Mononuclear cell (primary cell): ENCODE measurements around the gene SLC6A8. TPM values are rescaled to one million over a fixed set of nuclear protein-coding genes. Genes with fewer than 3 reads are reported as not detected.
"Not testable (repeated sequence)": the region's sequence is repeated elsewhere in the genome, so short reads cannot be mapped to it uniquely, and the experiment has no call there.

Experiments used
- H3K27me3 ChIP-seq: 2 replicates; pipeline ENCODE4 v1.6.0; 2011; ENCODE audit warnings: low read length, control low read depth; ENCODE audit not compliant: insufficient read depth
- H3K4me1 ChIP-seq: 2 replicates; pipeline ENCODE4 v1.5.1; 2011; ENCODE audit warnings: mild to moderate bottlenecking, low read length, control low read depth; ENCODE audit not compliant: insufficient read depth
- H3K4me3 ChIP-seq: 2 replicates; pipeline ENCODE4 v1.5.1; 2011; ENCODE audit warnings: mild to moderate bottlenecking, low read length, moderate library complexity
- H3K9me3 ChIP-seq: 2 replicates; pipeline ENCODE4 v1.5.1; 2011; ENCODE audit warnings: low read depth, mild to moderate bottlenecking, control low read depth, low read length
- total RNA-seq: library from RNA; depleted of rRNA; stranded (reverse); fragments of >200 nt; gene quantifications from one replicate; pipeline ENCODE4 v1.2.3, GENCODE V29; 2012

The SLC6A8 gene
- total RNA-seq, 1 donor = 0.94 TPM

DNA sequence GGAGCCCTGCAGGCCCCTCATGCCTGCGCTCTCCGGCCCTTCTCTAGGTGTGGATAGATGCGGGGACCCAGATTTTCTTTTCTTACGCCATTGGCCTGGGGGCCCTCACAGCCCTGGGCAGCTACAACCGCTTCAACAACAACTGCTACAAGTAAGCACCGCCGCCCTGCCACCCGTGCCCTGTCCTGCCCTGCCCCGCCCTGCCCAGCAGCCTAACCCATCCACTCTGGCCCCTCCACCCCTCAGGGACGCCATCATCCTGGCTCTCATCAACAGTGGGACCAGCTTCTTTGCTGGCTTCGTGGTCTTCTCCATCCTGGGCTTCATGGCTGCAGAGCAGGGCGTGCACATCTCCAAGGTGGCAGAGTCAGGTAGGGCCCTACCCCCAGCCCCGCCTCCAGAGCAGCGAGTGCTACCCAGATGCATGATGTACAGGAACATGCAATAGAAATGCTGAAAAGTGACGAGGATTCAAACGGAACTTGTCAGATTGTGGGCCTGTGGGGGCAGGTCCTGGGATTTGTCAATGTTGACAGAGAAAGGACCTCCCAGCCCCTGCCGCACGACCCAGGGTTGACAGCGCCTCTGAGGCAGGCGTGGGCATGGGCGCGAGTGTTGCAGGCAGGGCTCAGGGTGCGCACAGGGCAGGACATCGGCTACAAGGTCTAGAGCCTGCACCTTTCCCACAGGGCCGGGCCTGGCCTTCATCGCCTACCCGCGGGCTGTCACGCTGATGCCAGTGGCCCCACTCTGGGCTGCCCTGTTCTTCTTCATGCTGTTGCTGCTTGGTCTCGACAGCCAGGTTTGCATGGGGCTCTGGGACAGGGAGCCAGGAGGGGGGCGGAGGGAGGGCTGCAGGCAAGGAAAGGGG lies 5.7 kb downstream of the SLC6A8 start:
- H3K9me3 ChIP-seq = no peaks in the 10 kb centered on the region
- no peaks in the 10 kb centered on the region for H3K27me3 ChIP-seq
- no peaks in the 10 kb centered on the region for H3K4me1 ChIP-seq
- H3K4me3 ChIP-seq = no peak overlapping the region

DNA sequence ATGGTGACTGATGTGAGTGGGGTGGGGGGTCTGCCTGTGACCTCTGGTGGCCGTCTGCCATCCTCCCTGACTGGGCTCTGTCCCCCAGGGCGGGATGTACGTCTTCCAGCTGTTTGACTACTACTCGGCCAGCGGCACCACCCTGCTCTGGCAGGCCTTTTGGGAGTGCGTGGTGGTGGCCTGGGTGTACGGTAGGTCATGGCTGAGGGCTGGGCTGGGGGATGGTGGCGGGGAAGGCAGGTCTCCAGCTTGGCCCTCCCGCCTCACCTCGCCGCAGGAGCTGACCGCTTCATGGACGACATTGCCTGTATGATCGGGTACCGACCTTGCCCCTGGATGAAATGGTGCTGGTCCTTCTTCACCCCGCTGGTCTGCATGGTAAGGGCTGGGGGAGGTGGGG lies 6.5 kb downstream of the SLC6A8 start:
- H3K4me3 ChIP-seq, H3K9me3 ChIP-seq, H3K4me1 ChIP-seq, H3K27me3 ChIP-seq: not testable (repeated sequence)

DNA sequence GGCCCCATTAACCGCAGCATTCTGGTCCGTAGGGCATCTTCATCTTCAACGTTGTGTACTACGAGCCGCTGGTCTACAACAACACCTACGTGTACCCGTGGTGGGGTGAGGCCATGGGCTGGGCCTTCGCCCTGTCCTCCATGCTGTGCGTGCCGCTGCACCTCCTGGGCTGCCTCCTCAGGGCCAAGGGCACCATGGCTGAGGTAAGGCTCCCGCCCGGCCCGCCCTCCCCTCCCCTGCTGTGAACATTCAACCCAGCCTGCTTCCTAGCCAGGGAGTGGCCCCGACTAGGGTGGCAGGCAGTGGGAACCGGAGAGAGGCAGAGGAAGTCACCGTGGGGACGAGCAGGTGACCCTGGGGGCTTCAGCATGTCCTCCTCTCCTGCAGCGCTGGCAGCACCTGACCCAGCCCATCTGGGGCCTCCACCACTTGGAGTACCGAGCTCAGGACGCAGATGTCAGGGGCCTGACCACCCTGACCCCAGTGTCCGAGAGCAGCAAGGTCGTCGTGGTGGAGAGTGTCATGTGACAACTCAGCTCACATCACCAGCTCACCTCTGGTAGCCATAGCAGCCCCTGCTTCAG lies 7.1 kb downstream of the SLC6A8 start:
- Histone ChIP-seq H3K27me3 (no peaks in the 10 kb centered on the region), H3K4me3 (no peak overlapping the region), H3K4me1 (no peaks in the 10 kb centered on the region), H3K9me3 (no peaks in the 10 kb centered on the region)

DNA sequence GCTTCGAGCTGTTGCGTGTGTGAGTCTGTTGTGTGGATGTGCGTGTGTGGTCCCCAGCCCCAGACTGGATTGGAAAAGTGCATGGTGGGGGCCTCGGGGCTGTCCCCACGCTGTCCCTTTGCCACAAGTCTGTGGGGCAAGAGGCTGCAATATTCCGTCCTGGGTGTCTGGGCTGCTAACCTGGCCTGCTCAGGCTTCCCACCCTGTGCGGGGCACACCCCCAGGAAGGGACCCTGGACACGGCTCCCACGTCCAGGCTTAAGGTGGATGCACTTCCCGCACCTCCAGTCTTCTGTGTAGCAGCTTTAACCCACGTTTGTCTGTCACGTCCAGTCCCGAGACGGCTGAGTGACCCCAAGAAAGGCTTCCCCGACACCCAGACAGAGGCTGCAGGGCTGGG lies 8.4 kb downstream of the SLC6A8 start:
- Histone ChIP-seq H3K4me3 (no peak overlapping the region), H3K27me3 (no peaks in the 10 kb centered on the region), H3K9me3 (no peaks in the 10 kb centered on the region), H3K4me1 (no peaks in the 10 kb centered on the region)

DNA sequence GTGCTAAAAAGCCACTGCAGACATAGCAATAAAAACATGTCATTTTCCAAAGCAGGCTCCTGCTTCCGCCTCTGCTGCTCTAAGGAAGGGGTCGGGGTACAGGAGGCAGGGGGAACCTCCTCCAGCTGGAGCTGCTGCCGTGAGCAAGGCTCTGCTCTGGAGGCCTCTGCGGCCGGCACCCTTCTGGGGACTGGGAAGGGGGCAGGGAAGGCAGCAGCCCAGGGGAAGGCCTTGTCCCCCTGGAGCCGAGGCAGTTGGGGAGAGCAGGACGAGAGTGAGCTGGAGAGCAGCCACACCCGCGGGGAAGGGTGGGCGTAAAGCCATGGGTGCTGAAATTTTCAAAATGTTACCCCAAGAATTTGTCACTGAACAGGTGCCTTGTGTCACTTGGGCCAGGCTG lies 8.8 kb downstream of the SLC6A8 start:
- not testable (repeated sequence) for H3K9me3 ChIP-seq, H3K4me3 ChIP-seq, H3K4me1 ChIP-seq, H3K27me3 ChIP-seq

DNA sequence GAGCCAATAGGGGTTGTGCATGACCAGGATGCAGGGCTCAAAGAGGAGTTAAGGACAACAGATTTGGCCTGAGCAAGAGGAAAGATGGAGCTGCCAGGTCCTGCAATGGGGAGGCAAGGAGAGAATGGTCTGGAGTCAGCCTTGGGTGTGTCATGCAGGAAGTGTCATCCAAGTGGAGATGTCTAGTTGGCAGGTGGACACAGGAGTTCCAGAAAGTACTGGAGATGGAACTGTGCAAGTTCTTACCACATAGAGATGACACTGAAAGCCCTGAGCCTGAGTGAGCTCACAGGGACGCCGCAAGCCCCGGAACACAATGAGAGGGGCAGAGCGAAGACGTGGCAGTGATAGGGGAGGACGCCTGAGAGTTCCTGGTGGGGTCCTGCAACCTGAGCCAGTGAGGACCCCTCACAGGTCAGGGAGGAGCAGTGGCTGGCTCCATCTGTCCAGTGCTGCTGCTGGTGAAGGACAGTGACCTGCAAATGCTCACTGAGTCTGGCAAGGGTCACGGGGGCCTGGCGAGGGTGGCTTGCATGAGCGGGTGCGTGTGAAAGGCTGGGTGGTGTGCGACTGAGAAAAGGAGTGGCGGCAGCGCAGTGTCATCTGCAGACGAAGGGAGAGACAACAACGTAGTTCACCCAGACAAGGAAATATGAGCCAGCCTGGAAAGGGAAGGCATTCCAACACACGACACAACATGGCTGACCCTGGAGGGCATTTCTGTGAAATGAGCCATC lies 9.4 kb downstream of the SLC6A8 start:
- not testable (repeated sequence) for H3K27me3 ChIP-seq, H3K9me3 ChIP-seq, H3K4me3 ChIP-seq, H3K4me1 ChIP-seq

DNA sequence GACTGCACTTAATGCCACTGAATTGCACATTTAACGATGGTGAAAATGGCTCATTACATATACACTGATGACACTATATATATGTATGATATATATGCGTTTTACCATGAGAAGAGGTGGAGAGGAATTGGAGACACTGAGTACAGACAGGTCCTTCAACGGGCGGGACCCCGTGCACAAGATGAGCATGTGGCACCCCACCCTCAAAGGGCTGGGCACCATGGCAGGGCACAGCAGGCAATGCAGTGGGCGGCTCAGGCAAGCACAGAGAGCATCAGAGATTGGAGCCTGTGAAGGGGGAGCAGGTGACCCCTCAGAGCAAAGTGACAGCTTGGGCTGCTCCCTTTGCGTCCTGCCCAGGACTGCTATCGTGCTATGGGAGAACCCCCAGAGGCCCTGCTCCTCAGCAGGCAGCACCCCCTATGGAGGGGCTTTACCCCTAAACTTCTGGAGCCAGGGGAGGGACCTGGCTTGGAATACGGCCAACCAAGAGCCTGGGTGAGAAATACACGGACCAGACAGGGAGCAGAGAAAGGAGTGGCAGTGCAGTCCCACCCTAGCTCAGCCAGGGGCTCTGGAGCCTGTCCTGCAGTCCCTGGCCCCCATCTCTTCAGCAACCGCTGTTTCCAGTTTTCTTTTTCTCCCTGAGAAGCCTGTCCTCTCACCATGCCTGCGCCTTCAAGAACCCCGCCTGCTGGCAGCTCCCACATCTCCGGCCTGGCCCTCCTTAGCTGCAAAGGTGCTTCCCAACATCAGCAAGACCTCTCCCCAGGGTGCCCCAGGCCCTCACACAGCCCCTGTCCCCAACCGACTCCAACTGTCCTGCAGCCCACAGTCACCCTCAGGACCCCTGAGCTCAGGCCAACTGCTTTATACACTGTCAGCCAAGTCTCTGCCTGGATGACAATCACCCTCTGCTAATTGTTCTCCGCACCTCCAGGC lies 10.5 kb downstream of the SLC6A8 start:
- Histone ChIP-seq H3K4me3 (no peak overlapping the region), H3K9me3 (no peaks in the 10 kb centered on the region), H3K27me3 (no peaks in the 10 kb centered on the region), H3K4me1 (no peaks in the 10 kb centered on the region)

DNA sequence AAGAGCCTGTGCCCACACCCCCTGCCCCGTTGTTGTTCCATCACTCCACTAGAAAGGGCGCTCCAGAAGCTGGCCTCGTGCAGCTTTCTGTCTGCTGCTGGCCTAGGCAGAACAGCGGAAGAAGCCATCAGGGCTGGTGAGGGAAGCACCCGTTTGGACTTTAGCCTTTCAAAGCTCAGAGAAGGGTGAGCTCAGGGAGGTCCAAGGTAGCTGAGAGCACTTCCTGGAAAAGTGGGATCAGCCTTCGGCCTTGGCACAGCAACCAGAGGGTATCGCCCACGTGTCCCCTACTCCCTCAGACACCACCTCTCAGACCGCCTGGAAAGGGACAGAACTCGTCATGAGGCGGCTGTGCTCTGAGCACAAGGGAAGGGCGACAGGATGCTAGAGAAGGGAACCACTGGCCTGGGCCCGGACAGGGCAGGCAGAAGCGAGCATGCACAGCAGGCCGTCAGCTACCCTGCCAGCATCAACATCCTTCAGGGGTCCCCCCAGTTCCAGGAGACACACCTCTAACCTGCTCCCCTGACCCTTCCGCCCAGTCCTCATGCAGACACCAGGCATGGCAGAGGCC lies 11.6 kb downstream of the SLC6A8 start:
- not testable (repeated sequence) for H3K9me3 ChIP-seq, H3K4me3 ChIP-seq, H3K4me1 ChIP-seq, H3K27me3 ChIP-seq

DNA sequence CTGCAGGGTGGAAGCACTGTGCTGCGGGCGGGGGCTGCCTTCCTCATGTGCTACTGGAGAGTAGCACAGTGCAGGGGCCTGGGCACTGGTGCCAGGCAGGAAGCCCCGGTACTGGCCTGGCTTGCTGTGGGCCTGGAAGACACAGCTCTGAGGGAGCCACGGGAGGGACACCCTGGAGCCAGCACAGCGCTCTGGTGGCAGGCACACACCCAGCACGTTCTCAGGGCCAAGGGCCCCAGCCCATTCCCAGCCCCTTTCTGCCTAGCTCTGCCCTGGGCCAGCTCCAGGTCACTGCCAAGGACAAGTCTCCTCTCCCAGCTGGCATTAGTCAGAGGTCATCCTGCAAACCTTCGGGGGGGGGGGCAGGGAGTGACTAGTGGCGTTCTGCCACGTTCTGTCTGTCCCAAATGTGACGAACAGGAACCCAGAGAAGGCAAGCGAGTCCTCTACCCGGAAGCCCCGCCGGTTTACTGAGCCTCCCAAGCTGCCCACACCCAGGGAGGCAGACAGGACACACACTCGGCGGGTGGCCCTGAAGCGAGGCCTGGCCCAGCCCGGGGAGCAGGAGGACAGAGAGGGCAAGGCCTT lies 12.2 kb downstream of the SLC6A8 start:
- H3K4me1 ChIP-seq, H3K27me3 ChIP-seq, H3K9me3 ChIP-seq, H3K4me3 ChIP-seq: not testable (repeated sequence)

DNA sequence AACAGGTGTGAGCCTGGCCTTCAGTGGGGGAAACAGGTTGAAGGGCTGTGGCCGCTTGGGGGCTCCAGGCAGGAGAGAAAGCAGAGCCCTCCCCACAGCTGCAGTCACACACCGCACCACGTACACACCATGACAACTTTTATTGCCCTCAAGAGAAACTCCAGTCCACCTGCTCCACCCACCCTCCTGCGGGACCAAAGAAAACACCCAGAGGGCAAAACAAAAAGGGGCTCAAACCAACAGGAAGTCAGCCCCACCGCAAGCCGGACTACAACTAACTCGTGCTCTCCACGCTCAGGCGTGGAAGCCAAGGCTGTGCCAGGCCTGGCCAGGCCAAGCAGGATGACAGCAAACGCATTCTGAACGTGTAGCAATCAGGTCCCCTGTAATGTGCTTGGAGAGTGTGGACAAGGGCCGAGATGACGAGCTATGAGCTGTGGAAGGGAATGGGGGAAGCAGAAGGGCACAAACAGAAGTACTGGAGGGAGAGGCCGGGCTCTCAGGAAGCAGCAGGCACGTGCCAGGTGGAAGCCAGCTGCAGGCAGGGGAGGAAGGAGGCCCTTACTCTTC lies 12.7 kb downstream of the SLC6A8 start:
- no peaks in the 10 kb centered on the region for H3K27me3 ChIP-seq
- no peaks in the 10 kb centered on the region for H3K4me1 ChIP-seq
- no peaks in the 10 kb centered on the region for H3K9me3 ChIP-seq
- H3K4me3 ChIP-seq = no peak overlapping the region

DNA sequence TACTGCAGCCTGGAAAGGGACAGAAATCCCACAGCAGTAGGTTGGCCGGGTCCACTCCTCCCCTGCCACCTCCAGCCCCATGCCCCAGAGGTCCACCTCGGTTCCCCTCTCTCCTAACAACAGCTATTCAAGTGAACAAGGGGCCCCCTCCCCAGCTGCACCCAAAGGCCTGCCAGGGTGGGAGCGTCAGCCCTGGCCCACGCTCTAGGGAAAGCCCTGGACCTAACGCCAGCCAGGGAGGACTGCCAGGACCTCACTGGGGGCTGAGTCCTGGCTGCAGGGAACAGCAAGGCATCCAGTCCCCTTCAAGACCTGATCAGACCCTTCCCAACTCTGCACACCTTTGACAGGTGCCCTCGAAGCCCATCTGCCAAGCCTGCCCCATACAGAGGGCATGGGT lies 13.2 kb downstream of the SLC6A8 start:
- no peak overlapping the region for H3K4me3 ChIP-seq

DNA sequence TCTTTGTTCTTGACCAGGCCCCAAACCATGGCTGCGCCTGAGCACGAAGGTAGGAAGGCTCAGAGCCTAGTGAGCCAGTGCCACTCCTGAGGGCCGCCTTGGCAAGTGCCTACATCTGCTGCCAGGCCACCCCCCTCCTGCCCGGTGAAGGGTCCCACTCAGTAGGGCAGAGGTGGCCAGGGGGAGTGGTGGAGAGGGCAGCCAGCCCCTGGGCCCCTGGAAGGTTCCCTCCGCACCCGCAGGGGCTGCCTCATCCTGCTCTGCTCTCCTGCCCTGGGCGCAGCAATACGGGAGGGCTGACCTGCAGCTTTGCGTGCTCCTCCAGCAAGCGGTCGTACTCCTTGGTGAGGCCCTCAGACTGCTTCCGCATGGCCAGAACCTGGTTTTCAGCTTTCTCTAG lies 14.0 kb downstream of the SLC6A8 start:
- no peaks in the 10 kb centered on the region for H3K4me1 ChIP-seq
- no peaks in the 10 kb centered on the region for H3K27me3 ChIP-seq
- no peaks in the 10 kb centered on the region for H3K9me3 ChIP-seq
- no peak overlapping the region for H3K4me3 ChIP-seq

More for the DNA sequence above, 13.2 kb downstream of the SLC6A8 start:
- Histone ChIP-seq H3K27me3 (no peaks in the 10 kb centered on the region), H3K9me3 (no peaks in the 10 kb centered on the region), H3K4me1 (no peaks in the 10 kb centered on the region)

DNA sequence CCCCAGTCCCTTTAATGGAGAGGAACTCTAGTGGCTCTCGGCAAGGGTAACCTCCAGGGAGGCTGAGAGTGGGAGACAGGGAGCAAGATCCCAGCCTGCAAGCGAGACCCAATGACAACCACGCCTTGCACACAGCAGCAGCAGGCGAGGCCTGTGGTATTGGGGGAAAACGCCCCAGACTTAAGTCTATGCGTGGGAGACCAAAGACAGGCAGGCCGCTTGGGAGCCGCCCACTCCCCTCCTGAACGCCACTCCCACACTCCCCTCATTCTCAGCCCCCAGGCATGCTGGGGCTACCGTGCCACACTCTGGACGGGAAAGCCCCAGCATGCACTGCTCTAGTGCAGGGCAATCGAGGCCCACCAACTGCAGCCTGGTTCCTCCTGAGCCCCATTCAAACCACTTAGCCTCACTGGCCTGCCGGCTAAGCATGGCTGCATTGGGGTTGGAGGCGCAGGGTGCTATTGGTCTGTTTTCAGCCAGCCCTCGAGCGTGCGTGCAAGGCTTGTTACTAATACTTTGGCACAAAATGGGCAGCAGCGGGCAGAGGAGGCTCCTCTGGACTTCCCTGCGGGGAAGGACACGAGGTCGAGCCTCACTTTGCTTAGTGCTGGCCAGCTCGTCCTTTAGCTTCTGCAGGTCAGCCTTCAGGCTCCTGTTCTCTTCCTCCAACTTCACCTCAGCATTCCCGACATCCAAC lies 14.8 kb downstream of the SLC6A8 start:
- Histone ChIP-seq H3K9me3 (no peaks in the 10 kb centered on the region), H3K4me3 (no peak overlapping the region), H3K4me1 (no peaks in the 10 kb centered on the region), H3K27me3 (no peaks in the 10 kb centered on the region)
